GM12878 (cell line): Measurements from ENCODE around the gene ZNF229.

Source experiments
- CTCF ChIP-seq, 3 experiments: IDR thresholded peaks in 2 of 3; conservative IDR thresholded peaks in 1 of 3; 2 replicates each; pipeline ENCODE4 v1.5.1; 2011; ENCODE audit warnings: low read depth in 3 of 3, low read length in 3 of 3, mild to moderate bottlenecking in 3 of 3, control low read depth in 2 of 3, moderate library complexity in 2 of 3, inconsistent platforms in 1 of 3, mixed read lengths in 1 of 3; ENCODE audit not compliant: control insufficient read depth in 2 of 3, insufficient read depth in 1 of 3; ENCODE audit errors: extremely low read depth in 1 of 3
- REST ChIP-seq: IDR thresholded peaks from 2 replicates; pipeline ENCODE4 v1.6.1; 2012; ENCODE audit warnings: mild to moderate bottlenecking, low read depth, low read length
- SMC3 ChIP-seq: IDR thresholded peaks from 2 replicates; pipeline ENCODE4 v1.6.1; 2011; ENCODE audit warnings: low read length, improper control_type of control experiment, borderline replicate concordance

GRCh38 chr19:44435441-44435840, 12.8 kb downstream of the ZNF229 start:
- TF ChIP-seq REST (no peak), SMC3 (no peak), CTCF (IDR thresholded peaks at IDR 0.05 in 2 of 3, conservative IDR thresholded peaks at IDR 0.05 in 1 of 3; ENCODE audit: control insufficient read depth in 2 of 3, extremely low read depth in 1 of 3, insufficient read depth in 1 of 3, low read depth in 3 of 3, low read length in 3 of 3) (no peak)
